GM15510 (cell line): ENCODE measurements around the gene HDHD3.

Experiments used
- POLR2A ChIP-seq: IDR thresholded peaks from 3 replicates; pipeline ENCODE4 v1.6.1; 2011; ENCODE audit warnings: borderline replicate concordance; ENCODE audit not compliant: insufficient read length; ENCODE audit errors: extremely low read depth

The HDHD3 gene

DNA sequence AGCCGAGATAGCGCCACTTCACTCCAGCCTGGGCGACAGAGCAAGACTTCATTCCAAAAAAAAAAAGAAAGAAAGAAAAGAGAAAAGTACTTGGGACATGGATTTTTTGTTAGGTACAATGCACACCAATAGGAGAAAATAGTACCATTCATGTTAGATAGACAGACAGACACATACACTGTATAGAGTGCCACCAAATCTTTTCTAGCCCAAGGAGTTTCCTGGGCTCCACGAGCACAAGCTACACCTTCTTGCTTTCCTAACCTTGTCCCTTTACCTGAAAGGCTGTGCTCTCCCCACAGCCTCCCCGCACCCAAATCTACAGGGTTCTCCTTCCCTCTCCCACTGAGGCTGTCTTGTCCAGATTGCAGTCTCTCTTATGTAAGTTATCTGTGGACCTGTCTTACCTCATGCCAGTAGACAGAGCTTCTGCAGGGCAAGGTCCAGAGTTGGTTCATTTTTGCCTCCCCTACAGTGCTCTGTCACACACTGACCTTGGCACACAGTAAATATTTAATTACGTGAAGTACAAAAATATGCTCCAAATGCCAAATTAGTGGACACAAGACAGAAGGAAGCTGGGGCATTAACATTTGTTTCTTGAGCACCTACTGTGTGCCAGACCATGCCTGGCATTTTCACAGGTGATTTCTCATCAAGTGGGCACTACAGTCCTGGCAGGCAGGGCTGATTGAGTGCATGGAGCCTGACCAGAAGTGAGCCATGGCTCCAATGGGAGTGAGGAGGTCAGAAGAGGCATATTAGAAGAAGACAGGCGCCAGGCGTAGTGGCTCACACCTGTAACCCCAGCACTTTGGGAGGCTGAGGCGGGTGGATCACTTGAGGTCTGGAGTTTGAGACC lies 18.4 kb upstream of the HDHD3 start:
- no peak for TF ChIP-seq POLR2A

DNA sequence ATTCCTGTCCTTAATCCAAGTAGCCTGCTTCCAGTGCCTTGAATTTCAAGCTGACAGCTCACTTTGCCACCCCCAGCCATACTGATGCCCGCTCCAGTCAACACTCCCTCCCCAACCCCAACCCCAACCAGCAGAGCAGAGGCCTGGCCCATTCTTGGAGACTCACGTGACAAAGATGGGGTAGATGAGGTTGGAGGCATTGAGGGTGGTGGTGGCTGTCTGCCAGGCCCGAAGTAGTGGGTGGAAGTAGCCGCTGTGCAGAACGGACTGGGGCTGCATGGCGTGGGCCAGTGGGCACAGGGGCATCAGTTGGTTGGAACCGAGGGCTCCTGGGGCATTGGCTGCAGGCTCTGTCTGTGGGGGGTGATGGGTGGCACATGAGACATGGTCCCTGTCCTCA lies 16.5 kb upstream of the HDHD3 start:
- no peak for TF ChIP-seq POLR2A

DNA sequence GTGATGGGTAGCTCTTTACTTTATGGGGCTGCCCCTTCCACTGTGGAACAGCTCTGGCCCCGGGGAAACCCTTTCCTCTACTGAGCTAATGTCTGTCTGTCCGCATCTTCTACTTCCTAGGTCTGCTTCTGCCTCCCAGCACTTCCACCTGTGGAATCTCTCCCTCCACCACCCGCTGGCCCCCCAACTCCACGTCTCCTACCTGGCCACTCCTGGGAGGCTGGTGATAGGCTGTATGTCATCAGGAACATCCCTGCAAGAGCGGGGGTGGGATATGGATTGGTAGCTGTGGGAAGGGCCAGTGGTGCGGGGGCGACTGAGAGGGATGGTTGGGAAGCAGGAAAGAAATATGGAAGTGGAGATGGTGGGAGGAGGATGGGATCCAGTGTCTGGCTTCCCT lies 15.1 kb upstream of the HDHD3 start:
- no peak for TF ChIP-seq POLR2A

DNA sequence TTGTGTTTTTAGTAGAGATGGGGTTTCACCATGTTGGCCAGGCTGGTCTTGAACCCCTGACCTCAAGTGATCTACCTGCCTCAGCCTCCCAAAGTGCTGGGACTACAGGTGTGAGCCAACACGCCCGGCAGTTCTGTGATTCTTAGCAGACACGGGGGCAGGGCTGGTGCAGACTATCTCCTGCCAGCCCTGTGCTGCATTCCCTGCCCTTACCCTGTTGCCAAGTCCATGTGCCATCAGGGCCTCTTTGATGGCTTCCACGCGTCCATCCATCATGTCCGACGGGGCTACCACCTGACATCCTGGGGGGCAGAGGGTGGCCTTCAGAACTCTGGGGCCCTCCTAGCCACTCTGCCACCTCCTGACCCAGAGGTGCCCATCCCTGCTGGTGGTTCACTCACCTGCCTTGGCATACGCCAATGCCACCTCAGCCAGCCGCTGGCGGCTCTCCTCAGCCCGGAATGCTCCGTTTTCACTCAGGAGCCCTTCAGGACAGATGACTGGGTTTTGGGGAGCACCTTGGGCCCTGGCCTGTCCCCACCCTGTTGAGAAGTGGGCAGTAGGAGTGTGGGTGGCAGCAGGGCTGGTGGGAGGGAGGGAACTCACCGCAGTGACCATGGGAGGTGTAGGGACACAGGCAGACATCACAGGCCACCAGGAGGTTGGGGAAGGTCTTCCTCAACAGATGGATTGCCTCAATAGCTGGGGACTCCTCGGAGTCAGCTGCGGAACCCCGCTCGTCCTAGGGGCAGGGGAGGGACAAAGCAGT lies 13.6 kb upstream of the HDHD3 start:
- TF ChIP-seq POLR2A = no peak

DNA sequence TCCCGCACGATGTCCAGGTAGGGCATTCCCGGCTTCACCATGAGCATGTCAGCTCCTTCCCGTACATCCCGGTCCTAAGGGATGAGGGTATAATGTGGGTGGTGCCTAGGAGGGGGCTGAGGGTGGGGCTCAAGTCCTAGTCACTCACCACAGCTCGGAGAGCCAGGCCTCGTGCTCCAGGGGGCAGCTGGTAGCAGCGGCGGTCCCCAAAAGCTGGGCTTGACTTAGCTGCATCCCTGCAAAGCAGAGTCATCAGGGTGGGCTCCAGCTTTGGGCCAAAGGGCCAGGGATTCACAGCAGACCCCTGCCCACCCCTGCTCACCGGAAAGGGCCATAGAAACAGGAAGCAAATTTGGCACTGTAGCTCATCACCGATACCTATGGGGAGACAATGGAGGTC lies 12.7 kb upstream of the HDHD3 start:
- no peak for TF ChIP-seq POLR2A

DNA sequence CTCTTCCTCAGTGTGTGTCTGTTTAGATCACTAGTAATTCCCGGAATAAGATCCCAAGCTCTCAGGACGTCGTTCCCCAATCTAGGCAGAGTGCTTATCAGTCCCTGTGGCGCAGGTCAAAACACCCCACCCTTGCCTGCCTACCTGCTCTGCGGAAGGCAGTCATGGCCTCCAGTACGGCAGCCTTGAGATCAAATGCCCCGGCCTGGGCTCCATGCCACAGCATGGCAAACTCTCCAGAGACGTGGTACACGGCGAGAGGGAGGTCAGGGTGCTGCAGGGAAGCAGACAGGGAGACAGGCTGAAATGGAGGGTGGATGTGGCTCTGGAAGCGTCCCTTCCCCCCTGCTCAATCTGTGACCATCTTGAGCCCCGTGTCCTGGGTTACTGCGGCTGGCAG lies 12.0 kb upstream of the HDHD3 start:
- no peak for TF ChIP-seq POLR2A

DNA sequence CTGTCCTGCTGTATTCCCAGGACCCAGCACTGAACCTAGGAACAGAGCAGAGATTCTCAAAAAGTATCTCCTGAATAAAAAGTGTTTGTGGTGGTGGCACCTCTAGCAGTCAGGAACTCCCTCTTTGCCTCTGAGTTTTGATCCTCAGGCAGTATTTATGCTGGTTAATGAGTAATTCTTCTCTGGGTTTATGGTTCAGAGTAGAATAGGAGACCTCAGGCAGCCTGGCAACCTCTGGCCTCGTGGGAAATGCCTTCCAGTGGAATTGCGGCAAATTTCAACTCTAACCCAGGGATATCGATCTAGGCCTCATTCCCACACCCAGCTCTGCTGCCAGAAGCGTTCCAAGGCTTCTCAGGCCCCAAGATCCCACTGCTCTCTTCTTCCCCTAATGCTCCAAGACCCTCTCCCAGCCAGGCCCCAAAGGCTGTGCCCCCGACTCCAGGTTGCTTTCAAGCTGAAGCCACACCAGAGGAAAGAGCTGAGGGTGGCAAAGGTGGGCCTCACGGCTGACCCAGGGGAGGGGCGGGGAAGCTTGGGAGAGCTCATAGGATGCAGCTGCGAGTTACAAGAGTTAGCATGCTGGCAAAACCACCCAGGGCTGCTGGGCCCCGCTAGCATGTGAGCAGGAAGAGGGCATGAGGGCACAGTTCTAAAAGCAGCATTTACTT lies 10.9 kb upstream of the HDHD3 start:
- TF ChIP-seq POLR2A = no peak

DNA sequence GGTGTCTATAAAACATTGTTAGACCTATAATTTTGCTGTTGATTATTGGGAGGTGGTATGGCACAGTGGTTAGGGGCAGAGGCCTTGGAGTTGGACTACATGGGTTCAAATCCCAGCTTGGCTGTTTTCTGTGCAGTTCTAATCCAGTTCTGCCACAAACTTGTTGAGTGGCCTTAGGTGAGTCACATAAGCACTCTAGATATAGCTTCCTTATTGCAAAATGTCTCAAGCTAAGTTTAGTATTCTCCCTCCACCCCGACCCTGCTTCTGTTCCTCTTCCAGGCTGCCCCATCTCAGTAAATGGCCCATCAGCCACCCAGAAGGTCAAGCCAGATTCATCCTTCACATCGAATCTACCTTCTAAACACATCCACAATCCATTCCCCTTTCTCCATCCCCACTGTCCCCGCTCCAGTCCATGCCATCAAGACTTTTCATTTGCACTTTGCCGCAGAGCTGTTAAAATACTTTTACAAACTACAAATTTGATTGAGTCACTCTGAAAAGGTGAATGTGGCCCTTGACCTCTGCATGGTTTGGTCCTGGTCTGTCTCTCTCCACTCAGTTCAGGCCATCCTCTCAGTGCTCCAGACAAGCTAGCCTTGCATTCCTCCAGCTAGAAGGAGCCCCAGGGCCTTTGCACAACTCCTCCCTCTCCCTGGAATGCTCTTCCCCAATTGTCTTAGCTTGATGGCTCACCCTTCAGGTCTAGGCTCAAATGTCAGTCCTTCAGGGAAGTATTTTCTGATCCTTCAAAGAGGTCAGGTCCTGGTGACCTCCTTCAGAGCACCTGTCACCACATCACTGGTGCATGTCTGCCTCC lies 10.0 kb upstream of the HDHD3 start:
- TF ChIP-seq POLR2A = no peak

DNA sequence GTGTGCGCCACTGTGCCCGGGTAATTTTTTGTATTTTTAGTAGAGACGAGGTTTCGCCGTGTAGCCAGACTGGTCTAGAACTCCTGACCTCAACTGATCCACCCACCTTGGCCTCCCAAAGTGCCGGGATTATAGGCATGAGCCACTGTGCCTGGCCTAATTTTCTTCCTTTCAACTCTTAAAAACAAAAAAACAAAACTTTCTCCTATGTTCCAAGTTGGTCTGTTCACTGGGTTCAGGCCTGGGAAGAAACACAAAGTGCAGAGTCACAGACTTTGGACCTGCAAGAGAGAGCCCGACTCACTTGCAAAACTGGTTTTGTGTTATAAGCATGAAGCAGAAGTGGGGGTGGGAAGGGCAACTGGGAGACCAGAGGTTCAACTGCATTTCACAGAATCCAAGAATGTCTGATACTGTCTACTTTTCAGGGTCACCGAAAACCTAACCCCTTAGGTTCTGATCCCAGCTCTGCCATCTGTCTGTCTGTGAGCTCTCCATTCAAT lies 5.2 kb upstream of the HDHD3 start:
- TF ChIP-seq POLR2A = no peak

DNA sequence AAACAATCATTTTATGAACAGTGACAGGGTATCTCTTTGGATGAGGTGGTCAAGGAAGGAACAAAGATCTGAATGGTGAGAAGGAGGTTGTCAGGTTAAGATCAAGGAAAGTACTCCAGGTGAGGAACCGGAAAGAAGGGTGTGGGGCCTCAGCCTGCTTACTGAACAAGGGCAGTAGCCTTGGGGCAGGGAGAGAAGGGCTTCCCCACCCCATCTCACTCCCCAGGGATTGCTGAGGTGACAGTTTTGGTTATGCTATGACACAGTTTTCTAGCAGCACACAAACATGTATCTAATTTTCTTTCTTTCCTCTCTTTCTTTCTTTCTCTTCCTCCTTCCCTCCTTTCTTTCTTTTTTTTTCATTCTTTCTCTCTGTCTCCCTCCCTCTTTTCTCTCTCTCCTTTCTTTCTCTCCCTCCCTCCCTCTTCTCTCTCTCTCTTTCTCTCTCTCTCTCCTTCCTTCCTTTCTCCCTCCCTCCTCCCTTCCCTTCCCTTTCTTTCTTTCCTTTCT lies 4.1 kb upstream of the HDHD3 start:
- TF ChIP-seq POLR2A = no peak

DNA sequence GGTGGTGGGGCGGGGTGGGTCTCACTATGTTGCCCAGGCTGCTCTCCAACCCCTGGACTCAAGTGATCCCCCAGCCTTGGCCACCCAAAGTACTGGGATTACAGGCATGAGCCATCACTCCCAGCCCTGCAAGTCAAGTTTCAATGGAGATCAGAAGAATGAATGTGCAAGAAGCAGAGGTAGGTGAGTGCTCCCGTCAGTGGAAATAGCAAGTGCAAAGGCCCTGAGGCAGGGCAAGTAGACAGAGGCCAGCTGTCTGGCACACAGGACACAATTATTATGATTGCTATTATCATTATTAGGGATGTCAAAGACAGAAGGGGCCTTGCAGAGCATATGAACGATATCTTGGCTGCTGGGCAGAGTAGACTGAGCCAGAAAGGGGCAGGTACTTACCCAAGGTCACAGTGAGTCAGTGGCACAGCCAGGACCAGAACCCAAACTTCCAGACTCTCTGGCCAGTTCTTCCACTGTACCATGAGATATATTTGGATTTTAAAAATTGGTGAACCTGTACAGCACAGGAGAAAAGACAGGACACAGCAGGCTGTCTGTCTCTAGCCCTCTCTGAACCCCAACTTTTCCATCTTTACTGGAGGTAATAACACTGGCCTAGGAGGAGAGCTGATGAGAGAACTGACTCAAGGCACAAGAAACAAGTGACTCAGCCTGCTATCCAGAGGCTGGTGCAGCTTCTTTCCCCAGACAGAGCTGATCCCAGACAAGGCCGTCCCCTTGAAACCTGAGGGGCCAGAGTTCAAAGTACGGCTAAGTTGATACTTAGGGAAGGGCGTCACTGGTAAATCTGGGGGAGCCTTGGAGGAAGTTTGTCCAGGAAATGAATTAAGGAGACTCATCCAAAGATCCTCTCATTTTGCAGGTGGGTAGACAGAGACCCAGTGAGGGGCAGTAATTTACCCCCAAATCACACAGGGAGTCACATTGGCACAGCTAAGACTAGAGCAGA lies 1.4 kb downstream of the HDHD3 start:
- TF ChIP-seq POLR2A = no peak

DNA sequence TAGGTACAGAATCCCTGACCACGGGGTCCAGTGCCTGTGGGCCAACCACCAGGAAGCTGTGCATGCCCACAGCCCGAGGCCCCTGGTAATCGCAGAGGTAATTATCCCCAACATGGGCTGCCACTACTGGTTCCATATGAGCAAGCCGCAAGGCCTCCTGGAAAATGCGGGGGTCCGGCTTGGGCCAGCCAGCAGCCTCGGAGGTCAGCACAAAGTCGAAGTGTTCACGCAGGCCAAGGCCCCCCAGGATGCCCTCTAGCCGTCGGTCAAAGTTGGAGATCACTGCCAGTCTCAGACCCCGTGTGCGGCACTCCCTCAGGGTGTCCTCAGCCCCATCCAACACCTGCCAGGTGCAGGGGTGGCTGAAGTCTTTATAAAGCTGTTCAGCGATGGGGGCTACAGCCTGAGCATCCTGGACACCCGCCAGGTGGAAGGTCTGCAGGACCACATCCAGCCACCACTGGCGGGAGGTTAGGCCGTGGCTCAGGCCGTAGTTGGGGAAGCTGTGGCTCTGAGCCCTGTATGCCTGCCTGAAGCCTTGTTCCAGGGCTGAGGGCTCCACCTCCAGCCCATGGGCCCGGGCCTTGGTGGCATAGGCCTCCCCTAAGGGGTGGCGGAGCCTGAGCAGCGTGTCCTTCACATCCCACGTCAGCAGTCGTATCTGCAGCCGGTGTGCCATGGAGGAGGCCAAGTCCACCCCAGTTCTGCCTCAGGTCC lies 3.0 kb downstream of the HDHD3 start:
- no peak for TF ChIP-seq POLR2A
